GM12874 (cell line): ENCODE data around the gene CSHL1.
A peak's percentile ranks its signal among the peaks of the same experiment; 100 is the strongest.

ENCODE experiments used
- CTCF ChIP-seq: IDR thresholded peaks from 2 replicates; pipeline ENCODE4 v1.5.1; 2011; ENCODE audit warnings: low read depth, mild to moderate bottlenecking, control low read depth, low read length, moderate library complexity; ENCODE audit not compliant: insufficient read depth

The CSHL1 gene

GRCh38 chr17:63950940-63951907 lies 40.2 kb upstream of the CSHL1 start:
- TF ChIP-seq CTCF, result peak; percentile 70

- TF ChIP-seq CTCF, result no peak
Observed at GRCh38 chr17:63949576-63950250, 38.7 kb upstream of the CSHL1 start.

- no peak for TF ChIP-seq CTCF
Observed at GRCh38 chr17:63948521-63948920, 37.5 kb upstream of the CSHL1 start.

DNA sequence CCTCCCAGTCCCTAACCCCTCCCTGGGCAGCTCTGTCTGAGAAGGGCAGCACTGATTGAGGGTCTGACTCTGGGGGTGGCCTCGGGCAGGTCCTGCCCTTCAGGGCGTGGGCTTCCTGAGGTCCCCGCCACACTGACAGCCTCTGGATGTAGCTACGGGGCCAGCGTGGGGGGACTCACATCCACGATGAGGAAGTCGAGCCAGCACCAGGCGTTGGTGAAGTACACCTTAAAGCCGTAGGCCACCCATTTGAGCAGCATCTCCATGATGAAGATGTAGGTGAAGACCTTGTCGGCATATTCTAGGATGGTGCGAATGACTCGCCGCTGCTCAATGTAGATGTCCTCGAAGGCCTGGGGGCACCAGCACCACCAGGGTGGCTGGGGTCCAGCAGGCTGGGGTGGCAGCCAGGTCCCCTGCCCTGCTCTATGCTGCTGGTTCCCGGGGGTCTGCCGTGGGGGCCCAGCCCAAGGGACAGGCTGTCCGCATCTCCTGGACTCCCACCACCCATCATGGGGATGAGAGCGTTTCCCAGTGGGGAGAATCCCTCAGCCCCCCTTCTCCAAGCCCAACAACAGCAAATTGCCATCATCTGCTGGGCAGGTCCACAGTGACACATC lies 36.8 kb upstream of the CSHL1 start:
- TF ChIP-seq CTCF, result no peak

DNA sequence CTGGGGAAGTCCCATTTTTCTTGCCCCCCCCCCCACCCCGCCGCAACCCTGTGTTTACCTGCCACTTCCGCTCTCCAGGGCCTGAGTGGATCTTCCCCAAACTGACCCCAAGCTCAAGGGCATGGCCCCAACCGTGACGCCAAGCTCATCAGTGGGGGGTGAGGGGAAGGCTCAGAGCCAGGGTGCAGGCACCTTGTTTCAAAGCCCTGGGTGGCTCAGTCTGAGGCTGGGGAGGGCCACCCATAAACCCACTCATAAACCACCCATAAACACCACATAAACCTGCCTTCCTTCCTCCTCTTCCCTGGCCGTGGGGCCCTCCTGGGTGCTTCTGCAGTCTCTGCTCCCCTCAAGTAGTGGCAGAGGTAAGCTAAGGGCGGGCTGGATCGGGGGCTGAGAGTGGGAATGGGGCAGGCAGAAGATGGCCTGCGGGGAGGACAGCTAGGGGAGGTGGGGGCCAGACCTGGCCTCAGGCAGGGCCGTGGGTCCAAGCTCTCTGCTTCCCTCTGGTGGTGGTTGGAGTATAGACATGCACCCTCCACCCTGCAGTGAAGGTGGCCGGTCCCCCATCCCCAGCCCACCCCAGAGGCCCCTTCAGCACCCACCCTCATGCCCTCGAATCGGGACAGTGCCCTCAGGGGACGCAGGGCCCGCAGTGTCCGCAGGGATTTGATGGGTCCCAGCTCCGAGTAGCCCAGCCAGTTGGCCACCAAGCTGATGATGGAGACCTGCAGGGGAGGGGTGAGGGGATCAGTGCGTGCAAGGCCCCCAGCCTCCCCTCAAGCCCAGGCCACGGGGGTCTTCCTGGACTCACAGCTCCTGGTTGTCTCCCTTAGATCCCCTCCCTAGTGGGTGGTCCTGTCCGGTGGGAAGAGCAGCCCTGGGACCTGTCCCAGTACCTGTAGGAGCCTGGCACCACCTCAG lies 35.6 kb upstream of the CSHL1 start:
- TF ChIP-seq CTCF, result peak; percentile 93

DNA sequence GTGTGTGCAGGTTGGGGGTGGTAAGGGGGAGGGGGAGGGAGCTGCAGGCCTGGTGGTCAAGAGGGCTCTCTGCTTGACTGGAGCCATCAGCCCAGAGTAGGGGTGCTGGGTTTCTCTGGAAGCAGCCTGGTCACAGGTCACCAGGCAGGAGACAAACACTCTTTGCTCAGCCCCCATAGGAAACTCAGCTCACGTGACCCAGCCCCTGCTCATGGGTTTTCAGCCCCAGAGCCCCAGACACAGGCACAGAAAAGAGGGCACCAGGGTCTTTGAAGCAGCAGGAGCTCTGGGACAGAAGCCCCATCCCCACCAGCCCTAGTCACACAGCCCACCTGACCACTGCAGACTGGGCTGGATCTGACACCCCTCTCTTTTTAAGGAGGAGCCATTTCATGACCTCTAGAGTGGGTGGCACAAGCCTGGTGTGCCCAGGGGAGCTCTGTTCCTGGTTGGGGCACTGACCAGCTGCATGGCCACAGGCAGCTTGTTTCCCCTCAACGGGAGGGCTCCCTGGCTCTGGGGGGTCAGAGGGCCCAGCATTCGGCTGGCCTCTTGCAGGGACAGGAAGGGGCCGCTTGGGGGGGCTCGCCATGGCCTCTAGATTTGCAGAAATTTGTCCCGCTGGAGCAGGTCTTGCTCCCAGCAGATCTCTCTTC lies 34.9 kb upstream of the CSHL1 start:
- peak; percentile 36; the same call in 1 of the 2 replicates for TF ChIP-seq CTCF
